ENCODE data around the gene TLE6.

Gene TLE6

GRCh38 chr19:3027292-3027691 lies 49.9 kb downstream of the TLE6 start:
- no peak for DNase-seq
- Histone ChIP-seq H3K23ac (ENCODE audit: low read length) (no peak overlapping the region), H2BK5ac (ENCODE audit: low read depth, low read length, poor library complexity) (no peak overlapping the region), H3K4me2 (ENCODE audit: low read length) (no peak overlapping the region), H2AFZ (ENCODE audit: insufficient read depth, low read length, poor library complexity) (no peak overlapping the region), H4K12ac (ENCODE audit: low read depth, low read length) (no peak overlapping the region), H3K9ac (ENCODE audit: low read length) (no peak overlapping the region), H3K36me3 (ENCODE audit: control insufficient read depth in 1 of 2, insufficient read depth in 2 of 2, low read length in 2 of 2) (no peaks in the 10 kb centered on the region), H4K91ac (ENCODE audit: low read depth, low read length) (no peak overlapping the region), H4K8ac (ENCODE audit: low read depth, low read length) (no peak overlapping the region), H3K14ac (ENCODE audit: low read length) (no peak overlapping the region), H3K79me1 (ENCODE audit: low read length) (no peaks in the 10 kb centered on the region), H3K4me3 (ENCODE audit: low read depth, low read length) (no peak overlapping the region), H3K79me2 (ENCODE audit: control insufficient read depth, insufficient read depth, low read length, poor library complexity) (no peaks in the 10 kb centered on the region), H2BK12ac (ENCODE audit: low read length) (no peak overlapping the region), H3K4me1 (ENCODE audit: control insufficient read depth in 1 of 2, insufficient read depth in 2 of 2, low read length in 2 of 2) (peaks cover 4 to 12% of the 10 kb centered on the region in 2 experiments), H3K18ac (ENCODE audit: low read length) (no peak overlapping the region), H3K9me3 (ENCODE audit: insufficient read depth, low read depth, low read length) (peaks cover 4% of the 10 kb centered on the region), H3K27ac (ENCODE audit: low read depth, low read length) (no peak overlapping the region), H2BK120ac (ENCODE audit: insufficient read depth, low read length, poor library complexity) (no peak overlapping the region), H3K4ac (ENCODE audit: low read depth, low read length) (no peak overlapping the region), H3K27me3 (ENCODE audit: insufficient read depth, low read length) (peaks cover 36% of the 10 kb centered on the region), H2AK5ac (ENCODE audit: low read length) (no peak overlapping the region)
- no CpG with 5 or more reads among the region's 2 CpGs for WGBS (ENCODE audit: extremely low coverage, insufficient coverage, insufficient read length)

DNA sequence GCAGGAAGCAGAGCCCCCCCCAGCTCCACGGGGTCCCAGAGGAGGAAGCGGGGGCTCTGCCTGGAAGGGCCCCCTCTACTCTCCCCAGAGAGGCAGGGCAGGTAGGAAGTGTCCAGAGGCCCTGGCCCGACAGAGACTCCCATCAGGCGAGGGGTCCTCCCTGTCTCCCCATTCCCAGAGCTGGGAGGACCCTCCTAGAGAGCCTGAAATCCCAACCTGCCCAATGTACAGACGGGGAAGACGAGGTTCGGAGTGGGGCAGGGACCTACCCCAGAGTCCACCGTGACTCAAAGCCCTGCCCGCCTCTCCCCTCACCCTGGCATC lies 50.6 kb downstream of the TLE6 start:
- Histone ChIP-seq H3K79me1 (ENCODE audit: low read length) (no peaks in the 10 kb centered on the region), H3K9ac (ENCODE audit: low read length) (no peak overlapping the region), H3K23ac (ENCODE audit: low read length) (no peak overlapping the region), H2AK5ac (ENCODE audit: low read length) (no peak overlapping the region), H2BK120ac (ENCODE audit: insufficient read depth, low read length, poor library complexity) (no peak overlapping the region), H2AFZ (ENCODE audit: insufficient read depth, low read length, poor library complexity) (no peak overlapping the region), H3K4me2 (ENCODE audit: low read length) (no peak overlapping the region), H3K9me3 (ENCODE audit: insufficient read depth, low read depth, low read length) (peaks cover 4% of the 10 kb centered on the region), H3K18ac (ENCODE audit: low read length) (no peak overlapping the region), H2BK5ac (ENCODE audit: low read depth, low read length, poor library complexity) (no peak overlapping the region), H3K27ac (ENCODE audit: low read depth, low read length) (no peak overlapping the region), H3K36me3 (ENCODE audit: control insufficient read depth in 1 of 2, insufficient read depth in 2 of 2, low read length in 2 of 2) (no peaks in the 10 kb centered on the region), H2BK12ac (ENCODE audit: low read length) (no peak overlapping the region), H4K91ac (ENCODE audit: low read depth, low read length) (no peak overlapping the region), H3K4ac (ENCODE audit: low read depth, low read length) (no peak overlapping the region), H3K14ac (ENCODE audit: low read length) (no peak overlapping the region), H3K79me2 (ENCODE audit: control insufficient read depth, insufficient read depth, low read length, poor library complexity) (no peaks in the 10 kb centered on the region), H3K4me1 (ENCODE audit: control insufficient read depth in 1 of 2, insufficient read depth in 2 of 2, low read length in 2 of 2) (peaks cover 4 to 12% of the 10 kb centered on the region in 2 experiments), H4K12ac (ENCODE audit: low read depth, low read length) (no peak overlapping the region), H3K4me3 (ENCODE audit: low read depth, low read length) (no peak overlapping the region), H4K8ac (ENCODE audit: low read depth, low read length) (no peak overlapping the region), H3K27me3 (ENCODE audit: insufficient read depth, low read length) (peaks cover 36% of the 10 kb centered on the region)
- WGBS (ENCODE audit: extremely low coverage, insufficient coverage, insufficient read length): no CpG with 5 or more reads among the region's 9 CpGs
- DNase-seq: no peak

DNA sequence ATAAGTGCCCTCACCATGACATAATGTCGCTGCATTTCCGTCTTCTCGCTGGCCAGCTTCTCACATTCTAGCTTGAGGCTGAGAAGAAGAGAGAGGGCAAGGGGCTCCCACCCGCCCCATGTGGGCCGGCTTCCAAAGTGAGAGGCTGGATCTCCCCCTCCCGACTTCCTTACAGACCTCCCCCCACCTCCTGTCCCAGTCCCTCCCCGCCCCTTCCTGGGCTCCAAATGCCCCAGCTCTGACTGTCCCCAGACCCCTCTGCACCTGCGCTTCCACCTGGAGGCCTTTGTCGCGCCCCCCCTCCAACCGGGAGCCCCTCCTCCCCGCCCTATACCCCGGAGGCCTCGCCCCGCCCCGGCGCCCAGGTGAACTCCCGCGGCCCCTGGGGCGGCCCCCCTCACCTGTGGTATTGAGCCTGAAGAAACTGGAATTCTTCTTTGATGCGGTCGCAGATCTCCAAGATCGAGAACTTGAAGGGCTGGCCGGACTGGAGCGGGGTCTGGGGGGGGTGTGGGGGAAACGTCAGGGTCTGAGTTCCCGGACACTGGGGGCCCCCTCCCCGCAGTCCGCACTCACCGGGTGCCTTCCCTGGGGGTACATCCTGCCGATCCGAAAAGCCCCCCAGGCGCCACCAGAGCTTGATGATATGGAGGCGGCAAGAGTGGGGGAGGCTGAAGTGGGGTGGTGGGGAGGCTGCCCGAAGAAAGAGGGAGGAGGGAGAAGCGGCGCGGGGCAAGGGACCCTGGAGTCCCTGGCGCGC lies 51.1 kb downstream of the TLE6 start:
- Histone ChIP-seq H4K91ac (ENCODE audit: low read depth, low read length) (no peak overlapping the region), H3K79me2 (ENCODE audit: control insufficient read depth, insufficient read depth, low read length, poor library complexity) (no peaks in the 10 kb centered on the region), H3K14ac (ENCODE audit: low read length) (no peak overlapping the region), H3K4me3 (ENCODE audit: low read depth, low read length) (no peak overlapping the region), H3K4ac (ENCODE audit: low read depth, low read length) (no peak overlapping the region), H4K8ac (ENCODE audit: low read depth, low read length) (no peak overlapping the region), H3K18ac (ENCODE audit: low read length) (no peak overlapping the region), H4K12ac (ENCODE audit: low read depth, low read length) (no peak overlapping the region), H2BK12ac (ENCODE audit: low read length) (no peak overlapping the region), H3K4me2 (ENCODE audit: low read length) (peak overlapping the region; percentile 59), H2AFZ (ENCODE audit: insufficient read depth, low read length, poor library complexity) (no peak overlapping the region), H3K79me1 (ENCODE audit: low read length) (no peaks in the 10 kb centered on the region), H2BK5ac (ENCODE audit: low read depth, low read length, poor library complexity) (no peak overlapping the region), H3K4me1 (ENCODE audit: control insufficient read depth in 1 of 2, insufficient read depth in 2 of 2, low read length in 2 of 2) (peaks cover 4 to 12% of the 10 kb centered on the region in 2 experiments), H3K9me3 (ENCODE audit: insufficient read depth, low read depth, low read length) (peaks cover 4% of the 10 kb centered on the region), H2BK120ac (ENCODE audit: insufficient read depth, low read length, poor library complexity) (no peak overlapping the region), H3K23ac (ENCODE audit: low read length) (no peak overlapping the region), H2AK5ac (ENCODE audit: low read length) (no peak overlapping the region), H3K36me3 (ENCODE audit: control insufficient read depth in 1 of 2, insufficient read depth in 2 of 2, low read length in 2 of 2) (no peaks in the 10 kb centered on the region), H3K27me3 (ENCODE audit: insufficient read depth, low read length) (peaks cover 36% of the 10 kb centered on the region), H3K9ac (ENCODE audit: low read length) (no peak overlapping the region), H3K27ac (ENCODE audit: low read depth, low read length) (no peak overlapping the region)
- WGBS (ENCODE audit: extremely low coverage, insufficient coverage, insufficient read length): no CpG with 5 or more reads among the region's 40 CpGs
- no peak for DNase-seq

DNA sequence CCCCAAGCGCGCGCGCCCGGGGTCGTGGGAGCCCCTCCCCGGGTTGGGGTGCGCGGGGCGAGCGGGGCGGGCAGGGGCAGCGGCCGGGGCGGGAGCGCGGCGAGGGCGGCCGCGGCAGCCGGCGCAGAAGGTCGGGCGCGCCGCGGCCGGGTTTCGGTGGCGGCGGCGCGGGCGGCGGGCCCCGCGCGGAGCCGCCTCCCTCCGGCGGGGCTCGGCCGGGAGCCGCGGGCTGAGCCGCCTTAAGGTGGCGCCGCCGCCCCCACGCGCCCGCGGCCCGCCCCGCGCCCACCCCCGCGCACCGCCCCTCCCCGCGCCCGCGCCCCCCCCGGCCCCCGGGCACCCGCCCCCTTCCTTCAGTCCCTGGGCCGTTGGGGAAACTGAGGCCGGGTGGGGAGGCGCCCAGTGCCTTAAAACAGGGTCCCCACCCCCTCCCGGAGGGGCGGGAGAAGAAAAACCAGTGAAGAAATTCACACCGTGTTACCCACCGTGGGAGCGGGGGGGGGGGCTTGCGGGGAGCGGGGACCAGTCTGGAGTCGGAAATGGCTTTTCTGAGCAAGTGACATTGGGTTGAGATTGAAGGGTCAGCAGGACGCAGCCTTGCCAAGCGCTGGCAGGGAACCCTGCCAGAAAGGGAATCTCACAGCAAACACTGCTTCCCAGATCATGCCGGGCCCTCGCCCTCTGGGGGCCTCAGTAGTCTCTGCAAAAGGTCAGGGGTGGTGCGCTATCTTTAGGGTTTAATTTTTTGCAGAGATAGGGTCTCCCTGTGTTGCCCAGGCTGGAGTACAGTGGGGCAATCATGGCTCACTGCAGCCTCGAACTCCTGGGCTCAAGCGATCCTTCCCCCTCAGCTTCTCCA lies 51.9 kb downstream of the TLE6 start, which contains the start of gene TLE2:
Gene TLE2 (minus strand): TSS at position 216 of the 859 bp plus-strand sequence. CDS start 376 bp downstream, outside the sequence.
- Histone ChIP-seq H4K12ac (ENCODE audit: low read depth, low read length) (no peak within 1 kb of the TSS), H2AK5ac (ENCODE audit: low read length) (no peak within 1 kb of the TSS), H3K4ac (ENCODE audit: low read depth, low read length) (no peak within 1 kb of the TSS), H3K9me3 (ENCODE audit: insufficient read depth, low read depth, low read length) (peaks cover 4% of the 10 kb centered on the region), H3K14ac (ENCODE audit: low read length) (no peak within 1 kb of the TSS), H3K36me3 (ENCODE audit: control insufficient read depth in 1 of 2, insufficient read depth in 2 of 2, low read length in 2 of 2) (no peaks in the 10 kb centered on the region), H2BK5ac (ENCODE audit: low read depth, low read length, poor library complexity) (no peak within 1 kb of the TSS), H2BK12ac (ENCODE audit: low read length) (no peak within 1 kb of the TSS), H3K4me2 (ENCODE audit: low read length) (peak within 1 kb of the TSS; percentile 59), H3K79me1 (ENCODE audit: low read length) (no peaks in the 10 kb centered on the region), H4K91ac (ENCODE audit: low read depth, low read length) (no peak within 1 kb of the TSS), H3K27me3 (ENCODE audit: insufficient read depth, low read length) (peaks cover 36% of the 10 kb centered on the region), H3K4me3 (ENCODE audit: low read depth, low read length) (no peak within 1 kb of the TSS), H3K4me1 (ENCODE audit: control insufficient read depth in 1 of 2, insufficient read depth in 2 of 2, low read length in 2 of 2) (peaks cover 4 to 18% of the 10 kb centered on the region in 2 experiments), H3K27ac (ENCODE audit: low read depth, low read length) (no peak within 1 kb of the TSS), H3K23ac (ENCODE audit: low read length) (no peak within 1 kb of the TSS), H3K18ac (ENCODE audit: low read length) (no peak within 1 kb of the TSS), H3K9ac (ENCODE audit: low read length) (no peak within 1 kb of the TSS), H4K8ac (ENCODE audit: low read depth, low read length) (no peak within 1 kb of the TSS), H3K79me2 (ENCODE audit: control insufficient read depth, insufficient read depth, low read length, poor library complexity) (no peaks in the 10 kb centered on the region), H2BK120ac (ENCODE audit: insufficient read depth, low read length, poor library complexity) (no peak within 1 kb of the TSS), H2AFZ (ENCODE audit: insufficient read depth, low read length, poor library complexity) (no peak within 1 kb of the TSS)
- peak in 1 of 2 donors; percentile 34 for DNase-seq
- WGBS (ENCODE audit: extremely low coverage, insufficient coverage, insufficient read length): no CpG with 5 or more reads among the region's 85 CpGs

Data from trophoblast cell (in vitro differentiated cells and primary cell).